ENCODE data around the gene UBQLNL. TPM values are rescaled to one million over a fixed set of nuclear protein-coding genes. Genes with fewer than 3 reads are reported as not detected.

The UBQLNL gene, protein sequence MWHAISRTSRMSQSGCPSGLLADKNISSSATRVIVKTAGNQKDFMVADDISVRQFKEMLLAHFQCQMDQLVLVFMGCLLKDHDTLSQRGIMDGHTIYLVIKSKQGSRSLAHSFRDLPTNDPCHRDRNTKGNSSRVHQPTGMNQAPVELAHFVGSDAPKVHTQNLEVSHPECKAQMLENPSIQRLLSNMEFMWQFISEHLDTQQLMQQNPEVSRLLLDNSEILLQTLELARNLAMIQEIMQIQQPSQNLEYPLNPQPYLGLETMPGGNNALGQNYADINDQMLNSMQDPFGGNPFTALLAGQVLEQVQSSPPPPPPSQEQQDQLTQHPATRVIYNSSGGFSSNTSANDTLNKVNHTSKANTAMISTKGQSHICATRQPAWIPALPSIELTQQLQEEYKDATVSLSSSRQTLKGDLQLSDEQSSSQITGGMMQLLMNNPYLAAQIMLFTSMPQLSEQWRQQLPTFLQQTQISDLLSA
- total RNA-seq, result under 1 TPM in 1 of 4 donors, not detected in 3; 0.27 TPM

DNA sequence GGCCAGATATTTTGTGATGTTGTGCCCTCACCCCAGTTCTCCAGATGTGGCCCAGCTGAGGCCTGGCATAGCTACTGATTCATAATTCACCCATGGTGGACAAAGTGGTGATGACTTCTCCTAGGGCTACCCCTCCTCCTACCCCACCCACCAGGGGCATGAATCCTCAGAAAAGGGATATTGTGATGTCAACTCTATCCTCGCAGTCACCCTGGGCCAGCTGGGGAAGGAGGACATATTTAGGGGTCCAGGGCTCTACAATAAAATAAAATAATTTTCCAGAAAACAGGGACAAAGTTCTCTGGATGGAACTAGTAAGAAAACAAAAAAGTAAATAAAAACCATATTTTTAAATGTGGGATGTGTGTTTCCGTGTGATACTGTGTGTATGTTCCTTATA, at the start of gene UBQLNL:
UBQLNL (minus strand) TSS at position 101 of the 400 bp plus-strand sequence. CDS start 258 bp downstream, outside the sequence.
- H3K27ac ChIP-seq, result no peak within 1 kb of the TSS
- TF ChIP-seq POLR2A (IDR thresholded peaks at IDR 0.05) (no peak), CTCF (IDR thresholded peaks at IDR 0.05) (no peak)
- no peaks in the 10 kb centered on the region for H3K36me3 ChIP-seq
- no peak for DNase-seq
- H3K4me3 ChIP-seq, result no peak within 1 kb of the TSS
- no peaks in the 10 kb centered on the region for H3K4me1 ChIP-seq
- no peaks in the 10 kb centered on the region for H3K9me3 ChIP-seq
- no peaks in the 10 kb centered on the region for H3K27me3 ChIP-seq
- 69 to 96% methylated on average over 2 of the region's 2 CpGs for WGBS, 2 donors
- intact Hi-C loops (cut with DNase I), result no loop called here

- Histone ChIP-seq H3K9me3 (no peaks in the 10 kb centered on the region), H3K4me3 (no peak overlapping the region), H3K36me3 (no peaks in the 10 kb centered on the region), H3K27ac (no peak overlapping the region), H3K27me3 (no peaks in the 10 kb centered on the region), H3K4me1 (no peaks in the 10 kb centered on the region)
- intact Hi-C loops (cut with DNase I), result no loop called here
- no peak for DNase-seq
- 54 to 58% methylated on average over 1 of the region's 1 CpG for WGBS, 2 donors
- TF ChIP-seq POLR2A (IDR thresholded peaks at IDR 0.05) (no peak), CTCF (IDR thresholded peaks at IDR 0.05) (no peak)
Measured at GRCh38 chr11:5564259-5565019, 47.9 kb upstream of the UBQLNL start.

DNA sequence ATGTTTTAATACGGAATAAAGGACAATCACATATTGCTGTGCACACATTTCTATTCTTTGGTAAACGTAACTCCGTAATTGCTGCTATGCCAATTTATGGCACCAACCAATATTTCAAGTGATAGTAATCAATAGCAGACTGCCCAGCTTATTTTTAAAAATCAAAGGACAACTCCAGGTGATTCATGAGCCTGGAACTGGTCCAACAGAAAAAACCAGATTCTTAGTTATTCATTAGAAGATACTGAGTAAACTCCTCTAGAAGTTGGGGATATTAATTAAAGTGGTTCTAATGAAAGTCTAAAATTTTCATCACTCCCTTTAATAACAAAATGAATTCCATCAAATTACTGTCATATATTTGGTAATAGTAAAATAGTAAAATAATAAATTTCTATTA, 41.3 kb upstream of the UBQLNL start:
- H3K9me3 ChIP-seq, result no peaks in the 10 kb centered on the region
- H3K27me3 ChIP-seq, result no peaks in the 10 kb centered on the region
- H3K4me3 ChIP-seq, result no peak overlapping the region
- DNase-seq, result no peak
- no peak overlapping the region for H3K27ac ChIP-seq
- intact Hi-C loops (cut with DNase I), result no loop called here
- WGBS, 2 donors, result 57 to 77% methylated on average over 3 of the region's 3 CpGs
- no peaks in the 10 kb centered on the region for H3K4me1 ChIP-seq
- H3K36me3 ChIP-seq, result no peaks in the 10 kb centered on the region
- TF ChIP-seq POLR2A (IDR thresholded peaks at IDR 0.05), result no peak

GRCh38 chr11:5556596-5557188, 40.2 kb upstream of the UBQLNL start:
- Histone ChIP-seq H3K27ac (no peak overlapping the region), H3K9me3 (no peaks in the 10 kb centered on the region), H3K4me3 (no peak overlapping the region), H3K4me1 (no peaks in the 10 kb centered on the region), H3K27me3 (no peaks in the 10 kb centered on the region), H3K36me3 (no peaks in the 10 kb centered on the region)
- 59 to 71% methylated on average over 3 of the region's 3 CpGs for WGBS, 2 donors
- DNase-seq, result no peak
- no peak for TF ChIP-seq POLR2A (IDR thresholded peaks at IDR 0.05)
- TF ChIP-seq CTCF (IDR thresholded peaks at IDR 0.05), result no peak
- intact Hi-C loops (cut with DNase I), result no loop called here

- H3K36me3 ChIP-seq, result no peaks in the 10 kb centered on the region
- H3K9me3 ChIP-seq, result no peaks in the 10 kb centered on the region
- H3K27me3 ChIP-seq, result no peaks in the 10 kb centered on the region
- no peaks in the 10 kb centered on the region for H3K4me1 ChIP-seq
- DNase-seq, result no peak
- TF ChIP-seq CTCF (IDR thresholded peaks at IDR 0.05) (no peak), POLR2A (IDR thresholded peaks at IDR 0.05) (no peak)
- intact Hi-C loops (cut with DNase I), result no loop called here
- H3K27ac ChIP-seq, result no peak overlapping the region
- H3K4me3 ChIP-seq, result no peak overlapping the region
Measured at GRCh38 chr11:5553343-5553742, 36.8 kb upstream of the UBQLNL start.
